ENCODE measurements around the gene BIRC6. TPM values are rescaled to one million over a fixed set of nuclear protein-coding genes. Genes with fewer than 3 reads are reported as not detected.
A peak's percentile ranks its signal among the peaks of the same experiment; 100 is the strongest.

BIRC6 gene
- total RNA-seq, 1 experiment from 2014 or later: 69.6 TPM

DNA sequence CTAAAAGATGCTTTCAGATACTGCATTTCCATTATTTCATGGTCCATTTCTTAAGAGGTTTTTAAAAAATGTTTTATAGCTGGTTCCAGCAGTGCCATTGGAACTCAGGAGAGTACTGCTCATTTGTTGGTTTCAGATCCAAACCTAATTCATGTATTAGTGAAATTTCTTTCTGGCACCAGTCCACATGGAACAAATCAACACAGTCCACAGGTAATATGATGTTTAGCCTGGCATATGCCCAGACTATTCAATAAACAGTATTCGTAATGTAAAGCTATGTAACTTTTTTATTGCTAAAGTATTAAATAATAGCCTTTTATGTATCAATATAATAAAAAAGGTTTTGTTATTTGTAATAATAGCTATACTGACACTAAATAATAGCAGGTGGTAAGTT lies 134.5 kb downstream of the BIRC6 start:
- DNase-seq (ENCODE audit: unreplicated experiment): no peak
- no TSS peak for BruUV-seq (replicated peaks)
- no peak overlapping the region for H3K27ac Mint-ChIP-seq (ENCODE audit: low read depth, unreplicated experiment)
- no peak for TF ChIP-seq CTCF (IDR thresholded peaks at IDR 0.05; ENCODE audit: unreplicated experiment)
- H3K27me3 Mint-ChIP-seq (ENCODE audit: insufficient read depth, unreplicated experiment): no peaks in the 10 kb centered on the region
- no peak overlapping the region for H3K4me3 Mint-ChIP-seq (ENCODE audit: unreplicated experiment)
- POLR2A ChIA-PET: interaction anchor here (1.2 kb wide), 1 partner anchor 9 kb away, joined by 3 read pairs; no protein-coding TSS in a partner anchor
- intact Hi-C loops (cut with micrococcal nuclease): no loop called here
- peaks cover 56% of the 10 kb centered on the region for H3K36me3 Mint-ChIP-seq (ENCODE audit: insufficient read depth, unreplicated experiment)
- no peaks in the 10 kb centered on the region for H3K4me1 Mint-ChIP-seq (ENCODE audit: insufficient read depth, unreplicated experiment)
- CTCF ChIA-PET: no interaction called here
- H3K9me3 Mint-ChIP-seq (ENCODE audit: unreplicated experiment): no peaks in the 10 kb centered on the region

DNA sequence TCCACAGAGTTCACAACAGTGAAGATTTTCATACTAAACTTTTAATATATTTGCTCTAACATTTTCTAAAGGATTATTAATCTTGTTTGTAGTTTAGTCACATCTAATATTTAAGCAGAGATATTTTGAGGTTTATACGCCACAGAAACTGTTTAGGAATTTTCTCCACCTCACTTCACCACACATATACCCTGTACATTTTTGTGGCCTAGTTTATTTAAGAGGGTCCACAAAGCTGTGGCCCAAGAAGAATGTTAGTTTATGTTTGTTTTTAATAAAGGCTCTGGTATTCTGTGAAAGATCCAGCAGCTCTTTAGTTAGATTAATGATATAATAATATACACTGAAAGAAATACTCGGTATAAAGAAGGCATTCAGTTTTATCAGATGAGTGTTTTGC lies 138.3 kb downstream of the BIRC6 start:
- peaks cover 67% of the 10 kb centered on the region for H3K36me3 Mint-ChIP-seq (ENCODE audit: insufficient read depth, unreplicated experiment)
- intact Hi-C loops (cut with micrococcal nuclease): no loop called here
- no peaks in the 10 kb centered on the region for H3K4me1 Mint-ChIP-seq (ENCODE audit: insufficient read depth, unreplicated experiment)
- DNase-seq (ENCODE audit: unreplicated experiment): no peak
- H3K4me3 Mint-ChIP-seq (ENCODE audit: unreplicated experiment): no peak overlapping the region
- no peaks in the 10 kb centered on the region for H3K27me3 Mint-ChIP-seq (ENCODE audit: insufficient read depth, unreplicated experiment)
- ChIA-PET CTCF (no interaction called here), POLR2A (no interaction called here)
- TF ChIP-seq CTCF (IDR thresholded peaks at IDR 0.05; ENCODE audit: unreplicated experiment): no peak
- H3K27ac Mint-ChIP-seq (ENCODE audit: low read depth, unreplicated experiment): no peak overlapping the region
- H3K9me3 Mint-ChIP-seq (ENCODE audit: unreplicated experiment): no peaks in the 10 kb centered on the region
- no TSS peak for BruUV-seq (replicated peaks)

- H3K27ac Mint-ChIP-seq (ENCODE audit: low read depth, unreplicated experiment): peak overlapping the region; percentile 15
- BruUV-seq (replicated peaks): no TSS peak
- POLR2A ChIA-PET: interaction anchor here (0.6 kb wide), 3 partner anchors 123 to 458 kb away, joined by 3 to 5 read pairs (median 3); no protein-coding TSS in a partner anchor
- intact Hi-C loops (cut with micrococcal nuclease): no loop called here
- H3K9me3 Mint-ChIP-seq (ENCODE audit: unreplicated experiment): no peaks in the 10 kb centered on the region
- no peak for DNase-seq (ENCODE audit: unreplicated experiment)
- CTCF ChIA-PET: interaction anchor here (0.6 kb wide), 2 partner anchors 31 to 1781 kb away, joined by 3 to 6 read pairs; no protein-coding TSS in a partner anchor
- H3K4me1 Mint-ChIP-seq (ENCODE audit: insufficient read depth, unreplicated experiment): no peaks in the 10 kb centered on the region
- H3K36me3 Mint-ChIP-seq (ENCODE audit: insufficient read depth, unreplicated experiment): peaks cover 61% of the 10 kb centered on the region
- H3K4me3 Mint-ChIP-seq (ENCODE audit: unreplicated experiment): no peak overlapping the region
- H3K27me3 Mint-ChIP-seq (ENCODE audit: insufficient read depth, unreplicated experiment): no peaks in the 10 kb centered on the region
- TF ChIP-seq CTCF (IDR thresholded peaks at IDR 0.05; ENCODE audit: unreplicated experiment): no peak
Observed at GRCh38 chr2:32496662-32497061, 139.8 kb downstream of the BIRC6 start.

DNA sequence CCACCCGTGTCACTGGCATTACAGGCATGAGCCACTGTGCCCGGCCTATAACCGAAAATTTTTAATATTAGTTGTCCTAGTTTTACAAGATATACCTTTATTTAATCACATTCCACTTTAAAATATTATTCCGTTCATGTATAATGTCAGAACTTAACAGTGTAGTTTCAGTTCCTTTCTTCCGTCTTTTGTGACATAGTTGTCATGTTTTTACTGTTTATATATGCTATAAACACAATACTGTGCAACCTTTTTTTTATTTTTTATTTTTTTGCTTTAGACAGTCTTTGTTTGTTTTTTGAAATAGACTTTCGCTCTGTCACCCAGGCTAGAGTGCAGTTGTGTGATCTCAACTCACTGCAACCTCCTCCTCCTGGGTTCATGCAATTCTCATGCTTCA lies 141.5 kb downstream of the BIRC6 start:
- no peak overlapping the region for H3K27ac Mint-ChIP-seq (ENCODE audit: low read depth, unreplicated experiment)

More for the DNA sequence above, 141.5 kb downstream of the BIRC6 start:
- ChIA-PET CTCF (interaction anchor here (0.6 to 1.1 kb wide), 3 partner anchors 9 to 182 kb away, joined by 3 to 5 read pairs (median 5); no protein-coding TSS in a partner anchor), POLR2A (no interaction called here)
- BruUV-seq (replicated peaks): no TSS peak
- H3K36me3 Mint-ChIP-seq (ENCODE audit: insufficient read depth, unreplicated experiment): peaks cover 69% of the 10 kb centered on the region
- DNase-seq (ENCODE audit: unreplicated experiment): no peak
- no peak for TF ChIP-seq CTCF (IDR thresholded peaks at IDR 0.05; ENCODE audit: unreplicated experiment)
- no peaks in the 10 kb centered on the region for H3K27me3 Mint-ChIP-seq (ENCODE audit: insufficient read depth, unreplicated experiment)
- no peak overlapping the region for H3K4me3 Mint-ChIP-seq (ENCODE audit: unreplicated experiment)
- no peaks in the 10 kb centered on the region for H3K9me3 Mint-ChIP-seq (ENCODE audit: unreplicated experiment)
- no peaks in the 10 kb centered on the region for H3K4me1 Mint-ChIP-seq (ENCODE audit: insufficient read depth, unreplicated experiment)
- intact Hi-C loops (cut with micrococcal nuclease): no loop called here

Data from MCF 10A (cell line).